H4 (cell line): ENCODE data around the gene ELOVL6. TPM values are rescaled to one million over a fixed set of nuclear protein-coding genes. Genes with fewer than 3 reads are reported as not detected.
"Not testable (repeated sequence)": the region's sequence is repeated elsewhere in the genome, so short reads cannot be mapped to it uniquely, and the experiment has no call there.

Source experiments
- DNase-seq: peaks from one replicate; pipeline ENCODE4 v3.0.0-alpha.2; 2015; ENCODE audit warnings: low spot score
- total RNA-seq: library from RNA; depleted of rRNA; stranded (reverse); fragments of >200 nt; shearing (Covaris generic); gene quantifications from 2 replicates; pipeline ENCODE4 v1.2.3, GENCODE V29; 2014; rRNA removed

Gene ELOVL6
- total RNA-seq: 6.1 and 9.3 TPM in 2 replicates

GRCh38 chr4:110198435-110199416, at the start of gene ELOVL6:
TSS of gene ELOVL6 (minus strand) at chr4:110198615. CDS start at chr4:110198335, 280 bp downstream.
- DNase-seq: peak; percentile 66

- DNase-seq: no peak
Measured at GRCh38 chr4:110248100-110248499, 49.7 kb upstream of the ELOVL6 start.

GRCh38 chr4:110247591-110247990, 49.2 kb upstream of the ELOVL6 start:
- DNase-seq: no peak

GRCh38 chr4:110245577-110245976, 47.2 kb upstream of the ELOVL6 start:
- DNase-seq: peak; percentile 9

GRCh38 chr4:110236324-110236723, 37.9 kb upstream of the ELOVL6 start:
- DNase-seq: no peak

GRCh38 chr4:110233581-110233980, 35.2 kb upstream of the ELOVL6 start:
- DNase-seq: not testable (repeated sequence)

- no peak for DNase-seq
Measured at GRCh38 chr4:110231869-110232268, 33.5 kb upstream of the ELOVL6 start.

GRCh38 chr4:110229266-110229665, 30.9 kb upstream of the ELOVL6 start:
- DNase-seq: no peak

GRCh38 chr4:110224812-110225211, 26.4 kb upstream of the ELOVL6 start:
- DNase-seq: no peak

GRCh38 chr4:110224142-110224541, 25.7 kb upstream of the ELOVL6 start:
- DNase-seq: no peak

- DNase-seq: not testable (repeated sequence)
Measured at GRCh38 chr4:110218935-110219334, 20.5 kb upstream of the ELOVL6 start.

- not testable (repeated sequence) for DNase-seq
Measured at GRCh38 chr4:110217181-110217580, 18.8 kb upstream of the ELOVL6 start.

- no peak for DNase-seq
Measured at GRCh38 chr4:110216129-110216528, 17.7 kb upstream of the ELOVL6 start.

GRCh38 chr4:110211770-110212061, 13.3 kb upstream of the ELOVL6 start:
- DNase-seq: no peak

GRCh38 chr4:110211007-110211769, 12.8 kb upstream of the ELOVL6 start:
- DNase-seq: peak; percentile 43

GRCh38 chr4:110208419-110208818, 10.0 kb upstream of the ELOVL6 start:
- no peak for DNase-seq

GRCh38 chr4:110207233-110207632, 8.8 kb upstream of the ELOVL6 start:
- no peak for DNase-seq

GRCh38 chr4:110202024-110202423, 3.6 kb upstream of the ELOVL6 start:
- no peak for DNase-seq

- DNase-seq: no peak
Measured at GRCh38 chr4:110201502-110201901, 3.1 kb upstream of the ELOVL6 start.

GRCh38 chr4:110200689-110201088, 2.3 kb upstream of the ELOVL6 start:
- no peak for DNase-seq

- DNase-seq: no peak
Measured at GRCh38 chr4:110198049-110198434, 373 bp downstream of the ELOVL6 start.

GRCh38 chr4:110197529-110198042, 829 bp downstream of the ELOVL6 start:
- peak; percentile 18 for DNase-seq
